OCI-LY7 (cell line): ENCODE data around the gene GSTK1.

Experiments used
- CTCF ChIP-seq: fragments of 200-600 bp; sonication (generic); conservative IDR thresholded peaks from 2 replicates; pipeline ENCODE4 v1.5.1; 2014; ENCODE audit warnings: mild to moderate bottlenecking, antibody characterized with exemption, low read length, moderate library complexity, mixed read lengths
- EZH2phosphoT487 ChIP-seq: fragments of 200-600 bp; sonication (generic); IDR thresholded peaks from 2 replicates; pipeline ENCODE4 v1.6.1; 2018; ENCODE audit warnings: low read depth, borderline replicate concordance, mild to moderate bottlenecking, mixed run types, antibody characterized with exemption, low read length, moderate library complexity, mixed read lengths

GRCh38 chr7:143248761-143249354 is 14.4 kb upstream of the GSTK1 start:
- no peak for TF ChIP-seq CTCF
- TF ChIP-seq EZH2phosphoT487 = no peak
